Measurements from ENCODE around the gene MARCHF4.

The MARCHF4 gene

GRCh38 chr2:216349366-216349765 lies 22.9 kb downstream of the MARCHF4 start:
- DNase-seq (ENCODE audit: low spot score) = no peak

GRCh38 chr2:216348756-216349308 lies 23.5 kb downstream of the MARCHF4 start:
- DNase-seq (ENCODE audit: low spot score) = peak; percentile 63

GRCh38 chr2:216346781-216347180 lies 25.5 kb downstream of the MARCHF4 start:
- no peak for DNase-seq (ENCODE audit: low spot score)

- DNase-seq (ENCODE audit: low spot score) = peak; percentile 51
These were observed 26.4 kb downstream of the MARCHF4 start for GRCh38 chr2:216345846-216346245.

GRCh38 chr2:216344950-216345300 lies 27.4 kb downstream of the MARCHF4 start:
- no peak for DNase-seq (ENCODE audit: low spot score)

- peak; percentile 49 for DNase-seq (ENCODE audit: low spot score)
These were observed 27.9 kb downstream of the MARCHF4 start for GRCh38 chr2:216344206-216344949.

- DNase-seq (ENCODE audit: low spot score) = no peak
These were observed 28.9 kb downstream of the MARCHF4 start for GRCh38 chr2:216343221-216343980.

GRCh38 chr2:216341121-216341520 lies 31.2 kb downstream of the MARCHF4 start:
- DNase-seq (ENCODE audit: low spot score) = peak; percentile 38

GRCh38 chr2:216340280-216340631 lies 32.0 kb downstream of the MARCHF4 start:
- DNase-seq (ENCODE audit: low spot score) = no peak

- DNase-seq (ENCODE audit: low spot score) = peak; percentile 71
These were observed 32.6 kb downstream of the MARCHF4 start for GRCh38 chr2:216339456-216340279.

GRCh38 chr2:216335252-216335651 lies 37.0 kb downstream of the MARCHF4 start:
- DNase-seq (ENCODE audit: low spot score) = no peak

GRCh38 chr2:216328347-216328746 lies 43.9 kb downstream of the MARCHF4 start:
- DNase-seq (ENCODE audit: low spot score) = no peak

GRCh38 chr2:216327447-216327935 lies 44.8 kb downstream of the MARCHF4 start:
- DNase-seq (ENCODE audit: low spot score) = no peak
